ENCODE measurements around the gene XXYLT1. TPM values are rescaled to one million over a fixed set of nuclear protein-coding genes. Genes with fewer than 3 reads are reported as not detected.

Gene XXYLT1
- total and polyA plus RNA-seq, 9 of the 15 experiments (the other 6 are each of a cell fraction or from before 2014, with no cell fraction given) = 1.9 to 18.9 (median 15.0) TPM

DNA sequence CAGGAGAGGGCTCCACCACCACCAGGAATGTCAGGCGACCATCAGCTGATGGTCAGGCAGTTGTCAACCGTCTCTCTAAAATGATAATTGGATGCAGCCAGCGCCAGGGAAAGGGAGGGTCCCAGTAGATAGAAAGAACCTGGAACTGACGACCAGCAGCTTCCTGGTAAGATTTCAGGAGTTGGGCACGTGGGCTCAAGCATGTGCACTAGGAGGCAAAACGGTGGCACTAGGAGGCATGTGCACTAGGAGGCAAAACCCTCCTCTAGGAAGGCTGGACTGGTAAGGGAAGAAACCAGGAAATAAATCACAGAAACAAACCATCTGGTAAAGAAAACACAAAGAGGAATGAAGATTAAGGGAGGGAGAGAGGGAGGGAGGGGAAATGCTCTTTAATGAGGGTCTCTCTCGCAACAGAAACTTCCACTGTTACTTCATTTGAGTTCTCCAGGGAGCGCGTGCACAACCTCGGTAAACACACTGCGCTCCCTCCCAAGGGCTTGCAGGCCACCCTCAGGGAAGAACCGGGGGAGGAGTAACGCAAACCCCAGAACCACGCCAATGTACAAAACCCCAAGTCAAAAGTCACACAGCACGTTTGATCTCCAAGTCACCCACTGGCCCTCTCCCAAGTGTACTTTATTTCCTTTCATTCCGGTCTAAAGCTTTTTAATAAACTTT, 116.7 kb downstream of the XXYLT1 start (continued):
- TF ChIP-seq ZSCAN29 (IDR thresholded peaks at IDR 0.05) = no peak
- TF ChIP-seq NR2C1 (IDR thresholded peaks at IDR 0.05) = no peak
- TF ChIP-seq NR2C1 (tag; IDR thresholded peaks at IDR 0.05) = 0 out of 2 replicates have a peak, but pooled peaks have one; percentile 15
- no peak for TF ChIP-seq NR4A1 (CRISPR knock-in tag; IDR thresholded peaks at IDR 0.05)
- TF ChIP-seq NR4A1 (tag; IDR thresholded peaks at IDR 0.05) = 0 out of 2 replicates have a peak, but pooled peaks have one; percentile 34
- TF ChIP-seq, protein P1, sequence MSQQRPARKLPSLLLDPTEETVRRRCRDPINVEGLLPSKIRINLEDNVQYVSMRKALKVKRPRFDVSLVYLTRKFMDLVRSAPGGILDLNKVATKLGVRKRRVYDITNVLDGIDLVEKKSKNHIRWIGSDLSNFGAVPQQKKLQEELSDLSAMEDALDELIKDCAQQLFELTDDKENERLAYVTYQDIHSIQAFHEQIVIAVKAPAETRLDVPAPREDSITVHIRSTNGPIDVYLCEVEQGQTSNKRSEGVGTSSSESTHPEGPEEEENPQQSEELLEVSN (IDR thresholded peaks at IDR 0.05; ENCODE audit: borderline replicate concordance in 1 of 2, extremely low read depth in 1 of 2, insufficient read depth in 1 of 2, insufficient read length in 1 of 2, low read depth in 1 of 2, low read length in 1 of 2, poor library complexity in 1 of 2, severe bottlenecking in 1 of 2) = peak; percentile 39 to 76
- TF ChIP-seq L3MBTL2 (IDR thresholded peaks at IDR 0.05) = peak; percentile 71
- TF ChIP-seq, protein P2, sequence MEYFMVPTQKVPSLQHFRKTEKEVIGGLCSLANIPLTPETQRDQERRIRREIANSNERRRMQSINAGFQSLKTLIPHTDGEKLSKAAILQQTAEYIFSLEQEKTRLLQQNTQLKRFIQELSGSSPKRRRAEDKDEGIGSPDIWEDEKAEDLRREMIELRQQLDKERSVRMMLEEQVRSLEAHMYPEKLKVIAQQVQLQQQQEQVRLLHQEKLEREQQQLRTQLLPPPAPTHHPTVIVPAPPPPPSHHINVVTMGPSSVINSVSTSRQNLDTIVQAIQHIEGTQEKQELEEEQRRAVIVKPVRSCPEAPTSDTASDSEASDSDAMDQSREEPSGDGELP (CRISPR knock-in tag; IDR thresholded peaks at IDR 0.05; ENCODE audit: borderline replicate concordance) = peak; percentile 37; the same call in 1 of the 2 replicates
- TF ChIP-seq MAX (CRISPR knock-in tag; IDR thresholded peaks at IDR 0.05) = peak; percentile 40
- TF ChIP-seq ZNF592 (IDR thresholded peaks at IDR 0.05) = peak; percentile 64
- TF ChIP-seq DMBX1 (CRISPR knock-in tag; IDR thresholded peaks at IDR 0.05; ENCODE audit: borderline replicate concordance) = 0 out of 2 replicates have a peak, but pooled peaks have one; percentile 18
- peak; percentile 31; the same call in 1 of the 2 replicates for TF ChIP-seq MECOM (CRISPR knock-in tag; IDR thresholded peaks at IDR 0.05)
- peak; percentile 73; the same call in 1 of the 2 replicates for TF ChIP-seq ZNF584 (CRISPR knock-in tag; IDR thresholded peaks at IDR 0.05; ENCODE audit: low read depth)
- no peak for TF ChIP-seq NCOR1 (IDR thresholded peaks at IDR 0.05)
- TF ChIP-seq HDAC1 (IDR thresholded peaks at IDR 0.05) = peak in 1 of 2 experiments; percentile 26; a peak in 1 of 4 replicates
- no peak for TF ChIP-seq GATAD2B (IDR thresholded peaks at IDR 0.05; ENCODE audit: borderline replicate concordance)
- TF ChIP-seq, protein P3, sequence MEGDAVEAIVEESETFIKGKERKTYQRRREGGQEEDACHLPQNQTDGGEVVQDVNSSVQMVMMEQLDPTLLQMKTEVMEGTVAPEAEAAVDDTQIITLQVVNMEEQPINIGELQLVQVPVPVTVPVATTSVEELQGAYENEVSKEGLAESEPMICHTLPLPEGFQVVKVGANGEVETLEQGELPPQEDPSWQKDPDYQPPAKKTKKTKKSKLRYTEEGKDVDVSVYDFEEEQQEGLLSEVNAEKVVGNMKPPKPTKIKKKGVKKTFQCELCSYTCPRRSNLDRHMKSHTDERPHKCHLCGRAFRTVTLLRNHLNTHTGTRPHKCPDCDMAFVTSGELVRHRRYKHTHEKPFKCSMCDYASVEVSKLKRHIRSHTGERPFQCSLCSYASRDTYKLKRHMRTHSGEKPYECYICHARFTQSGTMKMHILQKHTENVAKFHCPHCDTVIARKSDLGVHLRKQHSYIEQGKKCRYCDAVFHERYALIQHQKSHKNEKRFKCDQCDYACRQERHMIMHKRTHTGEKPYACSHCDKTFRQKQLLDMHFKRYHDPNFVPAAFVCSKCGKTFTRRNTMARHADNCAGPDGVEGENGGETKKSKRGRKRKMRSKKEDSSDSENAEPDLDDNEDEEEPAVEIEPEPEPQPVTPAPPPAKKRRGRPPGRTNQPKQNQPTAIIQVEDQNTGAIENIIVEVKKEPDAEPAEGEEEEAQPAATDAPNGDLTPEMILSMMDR (IDR thresholded peaks at IDR 0.05 in 2 of 3, conservative IDR thresholded peaks at IDR 0.05 in 1 of 3; ENCODE audit: insufficient read depth in 2 of 3, low read depth in 1 of 3, low read length in 3 of 3) = 0 out of 6 replicates have a peak, but pooled peaks of 1 of the 3 experiments have one; percentile 13

Data from K562 (cell line).